HCT116 (cell line): ENCODE results near the gene TLN1.

Experiments
- CEBPB ChIP-seq: IDR thresholded peaks from 2 replicates; pipeline ENCODE4 v1.6.1; 2012; ENCODE audit warnings: low read depth
- CTCF ChIP-seq, 3 experiments: fragments of 200-600 bp in 1 of 3; sonication (generic) in 1 of 3; IDR thresholded peaks in 2 of 3; conservative IDR thresholded peaks in 1 of 3; 2 replicates each; pipeline ENCODE4 v1.5.1; 2012 to 2017; ENCODE audit warnings: low read depth in 2 of 3, low read length in 2 of 3, antibody characterized with exemption in 1 of 3, borderline replicate concordance in 1 of 3, control low read depth in 1 of 3, mild to moderate bottlenecking in 1 of 3, mixed read lengths in 1 of 3, mixed run types in 1 of 3, moderate library complexity in 1 of 3; ENCODE audit not compliant: insufficient read depth in 1 of 3
- EZH2phosphoT487 ChIP-seq: fragments of 200-600 bp; IDR thresholded peaks from 2 replicates; pipeline ENCODE4 v1.6.1; 2018; ENCODE audit warnings: antibody characterized with exemption, borderline replicate concordance
- SIN3A ChIP-seq: IDR thresholded peaks from 2 replicates; pipeline ENCODE4 v1.6.1; 2012; ENCODE audit warnings: low read depth
- SP1 ChIP-seq: IDR thresholded peaks from 2 replicates; pipeline ENCODE4 v1.6.1; 2012; ENCODE audit warnings: low read depth
- TF ChIP-seq, protein P1 (sequence below): IDR thresholded peaks from 2 replicates; pipeline ENCODE4 v1.6.1; 2012
- TF ChIP-seq, protein P2 (sequence below): IDR thresholded peaks from 2 replicates; pipeline ENCODE4 v1.6.1; 2012; ENCODE audit warnings: low read depth

- TF ChIP-seq CTCF (IDR thresholded peaks at IDR 0.05 in 2 of 3, conservative IDR thresholded peaks at IDR 0.05 in 1 of 3; ENCODE audit: borderline replicate concordance in 1 of 3, insufficient read depth in 1 of 3, low read depth in 2 of 3, low read length in 2 of 3) (no peak), CEBPB (no peak), SP1 (no peak), SIN3A (no peak), EZH2phosphoT487 (no peak)
- TF ChIP-seq, protein P1, sequence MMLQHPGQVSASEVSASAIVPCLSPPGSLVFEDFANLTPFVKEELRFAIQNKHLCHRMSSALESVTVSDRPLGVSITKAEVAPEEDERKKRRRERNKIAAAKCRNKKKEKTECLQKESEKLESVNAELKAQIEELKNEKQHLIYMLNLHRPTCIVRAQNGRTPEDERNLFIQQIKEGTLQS = no peak
- TF ChIP-seq, protein P2, sequence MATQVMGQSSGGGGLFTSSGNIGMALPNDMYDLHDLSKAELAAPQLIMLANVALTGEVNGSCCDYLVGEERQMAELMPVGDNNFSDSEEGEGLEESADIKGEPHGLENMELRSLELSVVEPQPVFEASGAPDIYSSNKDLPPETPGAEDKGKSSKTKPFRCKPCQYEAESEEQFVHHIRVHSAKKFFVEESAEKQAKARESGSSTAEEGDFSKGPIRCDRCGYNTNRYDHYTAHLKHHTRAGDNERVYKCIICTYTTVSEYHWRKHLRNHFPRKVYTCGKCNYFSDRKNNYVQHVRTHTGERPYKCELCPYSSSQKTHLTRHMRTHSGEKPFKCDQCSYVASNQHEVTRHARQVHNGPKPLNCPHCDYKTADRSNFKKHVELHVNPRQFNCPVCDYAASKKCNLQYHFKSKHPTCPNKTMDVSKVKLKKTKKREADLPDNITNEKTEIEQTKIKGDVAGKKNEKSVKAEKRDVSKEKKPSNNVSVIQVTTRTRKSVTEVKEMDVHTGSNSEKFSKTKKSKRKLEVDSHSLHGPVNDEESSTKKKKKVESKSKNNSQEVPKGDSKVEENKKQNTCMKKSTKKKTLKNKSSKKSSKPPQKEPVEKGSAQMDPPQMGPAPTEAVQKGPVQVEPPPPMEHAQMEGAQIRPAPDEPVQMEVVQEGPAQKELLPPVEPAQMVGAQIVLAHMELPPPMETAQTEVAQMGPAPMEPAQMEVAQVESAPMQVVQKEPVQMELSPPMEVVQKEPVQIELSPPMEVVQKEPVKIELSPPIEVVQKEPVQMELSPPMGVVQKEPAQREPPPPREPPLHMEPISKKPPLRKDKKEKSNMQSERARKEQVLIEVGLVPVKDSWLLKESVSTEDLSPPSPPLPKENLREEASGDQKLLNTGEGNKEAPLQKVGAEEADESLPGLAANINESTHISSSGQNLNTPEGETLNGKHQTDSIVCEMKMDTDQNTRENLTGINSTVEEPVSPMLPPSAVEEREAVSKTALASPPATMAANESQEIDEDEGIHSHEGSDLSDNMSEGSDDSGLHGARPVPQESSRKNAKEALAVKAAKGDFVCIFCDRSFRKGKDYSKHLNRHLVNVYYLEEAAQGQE = no peak
Measured at GRCh38 chr9:35743880-35744518, 12.0 kb upstream of the TLN1 start.
